Thyroid gland (tissue), 4 donors: ENCODE results near the gene KATNAL2. TPM values are rescaled to one million over a fixed set of nuclear protein-coding genes. Genes with fewer than 3 reads are reported as not detected.

Experiments
- DNase-seq, 2 donors: peaks; one replicate each; pipeline ENCODE4 v3.0.0-alpha.2; 2019
- H3K27ac ChIP-seq, 3 donors: fragments of 200-600 bp; sonication (generic); 1 replicate in 2 of 3; 2 replicates in 1 of 3; pipeline ENCODE4 v1.5.1; 2016 to 2019; ENCODE audit warnings: mild to moderate bottlenecking in 1 of 3, moderate library complexity in 1 of 3
- H3K27me3 ChIP-seq: fragments of 200-600 bp; sonication (generic); one replicate; pipeline ENCODE4 v1.5.1; 2019
- H3K36me3 ChIP-seq, 2 donors: fragments of 200-600 bp; sonication (generic); one replicate each; pipeline ENCODE4 v1.5.1; 2016 to 2019
- H3K4me1 ChIP-seq, 2 donors: fragments of 200-600 bp; sonication (generic); one replicate each; pipeline ENCODE4 v1.5.1; 2017 to 2019
- H3K4me3 ChIP-seq, 3 donors: fragments of 200-600 bp; sonication (generic); replicated peaks in 1 of 3; 1 replicate in 2 of 3; 2 replicates in 1 of 3; pipeline ENCODE4 v1.5.1; 2016; ENCODE audit warnings: mild to moderate bottlenecking in 1 of 3
- H3K9me3 ChIP-seq: fragments of 200-600 bp; sonication (generic); one replicate; pipeline ENCODE4 v1.5.1; 2017
- CTCF ChIP-seq, 6 experiments: fragments of 200-600 bp in 3 of 6; fragments of 450-650 bp in 3 of 6; sonication (generic) in 3 of 6; IDR thresholded peaks; one replicate each; pipeline ENCODE4 v1.5.1; 2016 to 2019; ENCODE audit warnings: antibody characterized with exemption in 6 of 6, mild to moderate bottlenecking in 2 of 6, inconsistent platforms in 1 of 6, moderate library complexity in 1 of 6
- POLR2A ChIP-seq, 2 donors: fragments of 450-650 bp; IDR thresholded peaks; one replicate each; pipeline ENCODE4 v1.6.1; 2017; ENCODE audit warnings: antibody characterized with exemption in 2 of 2, mild to moderate bottlenecking in 2 of 2, moderate library complexity in 1 of 2
- WGBS, 2 donors: methylation state at CpG; one replicate each; pipeline ENCODE4 v1.1.5; 2017; 5-methylcytosine and 5-hydroxymethylcytosine counted together
- intact Hi-C: fragments of 100-400 bp; cut with DNase I; formaldehyde crosslinking; loops from one replicate; pipeline ENCODE4 v1.15.1; 2023
- total RNA-seq, 4 donors: library from RNA; depleted of rRNA; stranded (reverse); fragments of >200 nt; gene quantifications; one replicate each; pipeline ENCODE4 v1.2.3, GENCODE V29; 2016

Gene KATNAL2
- total RNA-seq, 4 donors from 2014 or later, result 11.3 to 104 (median 63.3) TPM

- TF ChIP-seq POLR2A (IDR thresholded peaks at IDR 0.05) (no peak), CTCF (IDR thresholded peaks at IDR 0.05) (no peak)
- H3K27ac ChIP-seq, result no peak overlapping the region
- 87 to 88% methylated on average over 2 of the region's 2 CpGs for WGBS, 2 donors
Observed at GRCh38 chr18:46886893-46887292, 30.5 kb upstream of the KATNAL2 start.

GRCh38 chr18:46888965-46889364, 28.4 kb upstream of the KATNAL2 start:
- no peak for DNase-seq
- intact Hi-C loops, result no loop called here
- no peaks in the 10 kb centered on the region for H3K27me3 ChIP-seq
- H3K4me3 ChIP-seq, result no peak overlapping the region
- H3K27ac ChIP-seq, result no peak overlapping the region
- H3K9me3 ChIP-seq, result no peaks in the 10 kb centered on the region
- peaks cover 3 to 18% of the 10 kb centered on the region in 2 donors for H3K36me3 ChIP-seq
- no peaks in the 10 kb centered on the region for H3K4me1 ChIP-seq
- WGBS, 2 donors, result 96 to 100% methylated on average over 1 of the region's 1 CpG
- no peak for TF ChIP-seq POLR2A (IDR thresholded peaks at IDR 0.05)
- no peak for TF ChIP-seq CTCF (IDR thresholded peaks at IDR 0.05)

More at GRCh38 chr18:46886893-46887292, 30.5 kb upstream of the KATNAL2 start:
- Histone ChIP-seq H3K4me1 (no peaks in the 10 kb centered on the region), H3K4me3 (no peak overlapping the region), H3K27me3 (no peaks in the 10 kb centered on the region), H3K36me3 (peaks cover 3 to 18% of the 10 kb centered on the region in 2 donors), H3K9me3 (no peaks in the 10 kb centered on the region)
- DNase-seq, result no peak
- intact Hi-C loops, result no loop called here

GRCh38 chr18:46891742-46892214, 25.6 kb upstream of the KATNAL2 start:
- intact Hi-C loops, result no loop called here
- H3K9me3 ChIP-seq, result no peaks in the 10 kb centered on the region
- TF ChIP-seq POLR2A (IDR thresholded peaks at IDR 0.05) (no peak), CTCF (IDR thresholded peaks at IDR 0.05) (no peak)
- no peak overlapping the region for H3K4me3 ChIP-seq
- no peak overlapping the region for H3K27ac ChIP-seq
- no peak for DNase-seq
- H3K36me3 ChIP-seq, result peaks cover 3 to 18% of the 10 kb centered on the region in 2 donors
- H3K4me1 ChIP-seq, result no peaks in the 10 kb centered on the region
- 76 to 86% methylated on average over 3 of the region's 3 CpGs for WGBS, 2 donors
- no peaks in the 10 kb centered on the region for H3K27me3 ChIP-seq

DNA sequence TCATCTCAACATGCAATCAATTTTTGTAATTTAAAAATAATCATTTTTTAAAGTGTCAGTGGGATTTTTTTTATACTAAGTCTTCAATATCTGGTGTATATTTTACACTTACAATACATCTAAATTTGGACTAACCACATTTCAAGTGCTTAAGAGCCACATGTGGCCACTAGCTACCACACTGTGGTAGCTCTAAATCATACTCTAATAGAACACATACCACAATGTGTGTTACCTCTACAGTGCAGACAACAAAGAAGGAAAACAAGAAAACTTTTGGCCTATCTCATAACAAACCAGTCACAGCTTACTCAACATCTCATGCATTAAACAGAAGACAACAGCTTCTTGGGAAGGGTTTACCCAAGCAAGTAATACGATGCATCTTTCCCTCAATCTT, 24.6 kb upstream of the KATNAL2 start:
- no peaks in the 10 kb centered on the region for H3K27me3 ChIP-seq
- WGBS, 2 donors, result 98 to 100% methylated on average over 1 of the region's 1 CpG
- H3K27ac ChIP-seq, result no peak overlapping the region
- no peaks in the 10 kb centered on the region for H3K4me1 ChIP-seq
- TF ChIP-seq POLR2A (IDR thresholded peaks at IDR 0.05) (no peak), CTCF (IDR thresholded peaks at IDR 0.05) (no peak)
- H3K36me3 ChIP-seq, result peaks cover 3 to 18% of the 10 kb centered on the region in 2 donors
- H3K9me3 ChIP-seq, result no peaks in the 10 kb centered on the region
- H3K4me3 ChIP-seq, result no peak overlapping the region
- intact Hi-C loops, result no loop called here
- no peak for DNase-seq

- WGBS, 2 donors, result 90 to 95% methylated on average over 1 of the region's 1 CpG
- no peak overlapping the region for H3K4me3 ChIP-seq
- intact Hi-C loops, result no loop called here
- no peaks in the 10 kb centered on the region for H3K27me3 ChIP-seq
- H3K4me1 ChIP-seq, result no peaks in the 10 kb centered on the region
- peaks cover 3 to 17% of the 10 kb centered on the region in 2 donors for H3K36me3 ChIP-seq
- TF ChIP-seq CTCF (IDR thresholded peaks at IDR 0.05), result no peak
- no peak for TF ChIP-seq POLR2A (IDR thresholded peaks at IDR 0.05)
- no peaks in the 10 kb centered on the region for H3K9me3 ChIP-seq
- DNase-seq, result no peak
- H3K27ac ChIP-seq, result no peak overlapping the region
Observed at GRCh38 chr18:46893360-46893759, 24.0 kb upstream of the KATNAL2 start.
